ENCODE data around the gene RAE1.

- peak; percentile 87 to 91 (median 89) for TF ChIP-seq CTCF (IDR thresholded peaks at IDR 0.05)
- TF ChIP-seq POLR2A (IDR thresholded peaks at IDR 0.05): no peak
Measured at GRCh38 chr20:57381596-57382503, 30.8 kb downstream of the RAE1 start.
